GM06990 (cell line): ENCODE measurements around the gene SH3PXD2A.

Experiments
- DNase-seq: peaks from one replicate; pipeline ENCODE4 v3.0.0-alpha.2; 2011; ENCODE audit not compliant: insufficient read length; ENCODE audit errors: extremely low read depth
- H3K27me3 ChIP-seq: replicated peaks from 2 replicates; pipeline ENCODE4 v1.6.0; 2011; ENCODE audit warnings: low read length; ENCODE audit not compliant: control insufficient read depth, insufficient read depth
- H3K36me3 ChIP-seq: 2 replicates; pipeline ENCODE4 v1.5.1; 2011; ENCODE audit warnings: low read length; ENCODE audit not compliant: control insufficient read depth, insufficient read depth
- H3K4me3 ChIP-seq: replicated peaks from 2 replicates; pipeline ENCODE4 v1.5.1; 2011; ENCODE audit warnings: low read depth, mild to moderate bottlenecking, control low read depth, low read length
- TF ChIP-seq, protein P1 (sequence below): IDR thresholded peaks from 2 replicates; pipeline ENCODE4 v1.5.1; 2011; ENCODE audit warnings: low read length, control low read depth, mild to moderate bottlenecking, inconsistent platforms; ENCODE audit not compliant: insufficient read depth, poor library complexity, severe bottlenecking

The SH3PXD2A gene

DNA sequence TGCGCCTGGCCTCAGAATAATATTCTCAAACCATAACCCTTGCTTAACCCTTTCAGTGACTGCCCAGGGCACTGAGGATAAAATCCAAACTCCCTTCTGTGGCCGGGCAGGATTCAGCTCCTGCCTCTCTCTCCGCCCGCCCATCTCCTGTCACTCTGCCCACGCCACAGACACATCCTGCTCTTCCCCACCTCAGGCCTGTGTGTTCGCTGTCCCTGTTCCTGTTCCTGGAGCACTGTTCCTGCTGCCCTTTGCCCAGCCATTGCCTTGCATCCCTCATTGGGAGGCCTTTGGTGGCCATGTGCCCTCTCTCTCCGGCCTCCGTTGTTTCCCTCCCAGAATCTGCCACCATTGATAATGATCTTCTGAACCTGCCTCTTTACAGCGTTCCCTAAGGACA lies 108.8 kb downstream of the SH3PXD2A start:
- DNase-seq = no peak
- Histone ChIP-seq H3K36me3 (no peaks in the 10 kb centered on the region), H3K4me3 (no peak overlapping the region), H3K27me3 (no peaks in the 10 kb centered on the region)
- TF ChIP-seq, protein P1, sequence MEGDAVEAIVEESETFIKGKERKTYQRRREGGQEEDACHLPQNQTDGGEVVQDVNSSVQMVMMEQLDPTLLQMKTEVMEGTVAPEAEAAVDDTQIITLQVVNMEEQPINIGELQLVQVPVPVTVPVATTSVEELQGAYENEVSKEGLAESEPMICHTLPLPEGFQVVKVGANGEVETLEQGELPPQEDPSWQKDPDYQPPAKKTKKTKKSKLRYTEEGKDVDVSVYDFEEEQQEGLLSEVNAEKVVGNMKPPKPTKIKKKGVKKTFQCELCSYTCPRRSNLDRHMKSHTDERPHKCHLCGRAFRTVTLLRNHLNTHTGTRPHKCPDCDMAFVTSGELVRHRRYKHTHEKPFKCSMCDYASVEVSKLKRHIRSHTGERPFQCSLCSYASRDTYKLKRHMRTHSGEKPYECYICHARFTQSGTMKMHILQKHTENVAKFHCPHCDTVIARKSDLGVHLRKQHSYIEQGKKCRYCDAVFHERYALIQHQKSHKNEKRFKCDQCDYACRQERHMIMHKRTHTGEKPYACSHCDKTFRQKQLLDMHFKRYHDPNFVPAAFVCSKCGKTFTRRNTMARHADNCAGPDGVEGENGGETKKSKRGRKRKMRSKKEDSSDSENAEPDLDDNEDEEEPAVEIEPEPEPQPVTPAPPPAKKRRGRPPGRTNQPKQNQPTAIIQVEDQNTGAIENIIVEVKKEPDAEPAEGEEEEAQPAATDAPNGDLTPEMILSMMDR = no peak

DNA sequence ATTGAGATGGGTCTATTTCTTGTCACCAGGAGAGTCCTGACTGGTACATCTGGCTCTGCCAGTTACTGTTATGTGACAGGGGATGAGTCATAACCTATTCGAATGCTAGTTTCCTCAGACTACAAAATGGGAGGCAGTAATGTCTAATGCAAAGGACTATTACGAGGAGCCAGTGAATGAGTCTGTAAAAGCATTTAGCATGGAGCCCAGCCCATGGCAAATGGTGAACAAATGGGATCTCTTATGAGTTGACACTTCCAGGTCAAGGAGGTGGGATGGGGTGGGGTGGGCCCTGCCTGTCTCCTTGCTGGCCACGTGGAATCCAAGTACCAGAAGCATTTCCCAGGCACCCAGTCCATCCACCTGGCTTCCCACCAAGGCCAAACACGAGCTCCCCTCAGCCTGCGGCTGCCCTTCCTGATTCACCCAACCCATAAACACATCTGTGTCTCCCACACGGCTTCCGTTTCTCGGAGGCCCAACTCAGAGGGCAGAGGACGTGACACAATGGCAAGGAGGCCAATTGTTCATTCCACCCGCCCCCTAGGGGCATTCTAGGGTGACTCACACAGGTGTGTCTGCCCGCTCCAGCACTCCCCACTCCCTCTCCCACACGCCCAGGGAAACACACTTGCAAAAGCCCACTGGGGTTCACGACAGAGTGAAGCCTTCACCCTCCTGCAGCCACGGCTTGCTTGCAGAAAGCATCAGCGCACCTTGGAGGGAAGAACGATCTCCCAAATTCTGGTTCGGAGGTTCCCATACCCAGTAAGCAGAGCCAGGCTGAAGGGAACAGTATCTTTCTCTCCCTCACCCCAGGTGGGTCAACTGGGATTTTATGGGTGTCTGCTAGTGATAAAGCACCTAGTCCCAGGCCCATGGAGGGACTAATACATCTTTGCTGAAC lies 109.8 kb downstream of the SH3PXD2A start:
- Histone ChIP-seq H3K36me3 (no peaks in the 10 kb centered on the region), H3K4me3 (no peak overlapping the region), H3K27me3 (no peaks in the 10 kb centered on the region)
- no peak for DNase-seq
- TF ChIP-seq, protein P1 = peak; percentile 39

DNA sequence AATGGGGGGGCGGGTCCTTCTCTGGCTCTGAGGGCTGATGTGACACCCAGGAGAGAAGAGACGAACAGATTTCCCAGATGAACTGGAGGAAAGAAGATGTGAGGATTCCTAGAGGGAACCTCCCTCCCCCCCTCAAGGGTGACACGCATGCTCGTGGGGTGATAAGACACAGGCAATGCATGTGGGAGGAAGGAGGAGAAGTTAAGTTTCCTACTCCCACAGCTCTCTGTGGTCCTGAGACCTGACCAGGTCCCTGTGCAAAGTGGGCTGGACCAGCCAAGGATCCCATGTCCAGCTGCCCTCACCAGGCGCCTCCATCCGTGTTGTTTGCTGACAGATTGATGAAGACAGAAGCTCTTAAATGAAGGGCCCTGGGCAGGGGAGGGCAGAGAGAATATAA lies 112.6 kb downstream of the SH3PXD2A start:
- Histone ChIP-seq H3K27me3 (no peaks in the 10 kb centered on the region), H3K4me3 (no peak overlapping the region), H3K36me3 (no peaks in the 10 kb centered on the region)
- DNase-seq = no peak
- TF ChIP-seq, protein P1 = no peak

DNA sequence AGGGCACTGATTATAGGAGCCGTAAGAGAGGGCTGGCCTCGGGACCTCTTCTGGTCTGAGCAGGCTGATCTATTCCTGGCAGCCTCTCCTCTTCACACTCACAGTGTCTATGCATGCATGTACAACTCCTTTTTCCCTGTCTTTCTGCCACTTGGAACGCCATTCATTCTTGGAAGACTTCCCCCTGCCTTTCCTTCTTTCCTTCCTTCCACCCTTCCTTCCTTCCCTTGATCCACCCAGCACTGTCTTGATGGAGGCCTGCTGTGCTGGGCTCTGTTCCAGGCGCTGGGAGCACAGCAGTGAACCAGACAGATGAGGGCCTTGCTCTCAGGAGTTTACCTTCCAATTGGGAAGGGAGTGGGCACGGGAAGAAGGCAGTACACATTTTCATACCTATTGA lies 114.8 kb downstream of the SH3PXD2A start:
- no peaks in the 10 kb centered on the region for H3K27me3 ChIP-seq
- no peak overlapping the region for H3K4me3 ChIP-seq
- no peak for DNase-seq
- H3K36me3 ChIP-seq = no peaks in the 10 kb centered on the region
- TF ChIP-seq, protein P1 = no peak

DNA sequence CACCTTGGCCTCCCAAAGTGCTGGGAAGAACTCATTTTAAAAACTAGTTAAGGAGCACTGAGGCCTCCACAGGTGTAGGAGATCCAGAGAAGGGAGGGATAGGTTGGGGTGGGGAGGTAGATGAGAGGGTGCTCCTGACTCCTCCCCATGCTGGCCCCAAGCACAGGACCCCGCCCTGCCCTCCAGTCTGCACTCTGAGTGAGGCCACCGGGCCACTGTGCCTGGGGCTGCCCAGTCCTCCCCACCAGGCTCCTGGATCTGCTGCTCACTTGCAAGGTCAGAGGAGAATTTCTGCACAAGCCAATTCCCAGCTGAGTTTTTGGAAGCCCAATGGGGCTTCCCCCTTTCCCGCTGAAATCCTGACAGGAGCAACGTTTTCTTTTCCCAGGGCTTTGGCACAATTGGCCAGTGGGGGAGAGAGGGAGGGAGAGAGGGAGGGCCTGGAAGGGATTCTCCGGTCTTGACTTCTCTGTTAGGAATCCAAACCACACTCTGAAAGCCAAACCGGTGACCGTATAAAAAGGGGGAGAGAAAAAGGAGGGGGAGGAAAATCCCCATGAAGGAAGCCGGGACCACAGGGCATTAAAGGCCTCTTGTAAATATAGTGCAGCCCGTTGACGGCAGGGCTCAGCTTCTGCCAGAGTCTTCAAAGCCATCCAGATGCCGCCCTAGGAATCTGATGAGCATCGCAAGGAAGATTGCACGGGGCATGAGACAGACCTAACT lies 116.2 kb downstream of the SH3PXD2A start:
- no peaks in the 10 kb centered on the region for H3K36me3 ChIP-seq
- DNase-seq = no peak
- H3K27me3 ChIP-seq = no peaks in the 10 kb centered on the region
- TF ChIP-seq, protein P1 = no peak
- no peak overlapping the region for H3K4me3 ChIP-seq
